Endothelial cell of umbilical vein (primary cell): ENCODE data around the gene PNPLA6. TPM values are rescaled to one million over a fixed set of nuclear protein-coding genes. Genes with fewer than 3 reads are reported as not detected.

ENCODE experiments used
- BruUV-seq: library from RNA; stranded (reverse); fragments of 400-500 nt; replicated peaks from 2 replicates; lab custom pipeline; 2021; lab: Mats Ljungman, UMichigan
- CTCF ChIA-PET: fragments of 300-600, 350-600 bp; sonication (Branson Sonifier 250); formaldehyde crosslinking; loops from one replicate; lab custom pipeline; 2021; ENCODE audit warnings: antibody characterized with exemption, inconsistent platforms; lab: Charles Lee
- POLR2A ChIA-PET: fragments of 300-600, 350-600 bp; sonication (Branson Sonifier 250); formaldehyde crosslinking; loops from one replicate; lab custom pipeline; 2021; ENCODE audit warnings: antibody characterized with exemption, inconsistent platforms; lab: Charles Lee
- DNase-seq: peaks from one replicate; pipeline ENCODE4 v3.0.0-alpha.2; 2011; ENCODE audit warnings: low read depth, low spot score
- FAIRE-seq: peaks from 2 replicates; lab custom pipeline; 2011; peaks lifted over from hg19 to GRCh38; lab: Jason Lieb, UNC
- H2AFZ ChIP-seq: 2 replicates; pipeline ENCODE4 v1.6.0; 2012; ENCODE audit warnings: low read depth, low read length, control low read depth, inconsistent platforms
- H3K27ac ChIP-seq: 2 replicates; pipeline ENCODE4 v1.5.1; 2011; ENCODE audit warnings: low read depth, mild to moderate bottlenecking, control low read depth, low read length, moderate library complexity; ENCODE audit not compliant: insufficient read depth
- H3K27me3 ChIP-seq, 2 experiments: 2 replicates each; pipeline versions ENCODE4 v1.6.0 to v1.6.1; 2011; ENCODE audit warnings: low read length in 2 of 2, mixed read lengths in 1 of 2; ENCODE audit not compliant: control insufficient read depth in 2 of 2, insufficient read depth in 2 of 2
- H3K36me3 ChIP-seq, 2 experiments: 2 replicates in 1 of 2; 3 replicates in 1 of 2; pipeline ENCODE4 v1.5.1; 2011; ENCODE audit warnings: low read length in 2 of 2, mild to moderate bottlenecking in 1 of 2, moderate library complexity in 1 of 2; ENCODE audit not compliant: control insufficient read depth in 2 of 2, insufficient read depth in 2 of 2; ENCODE audit errors: extremely low read depth in 1 of 2
- H3K4me1 ChIP-seq: 3 replicates; pipeline ENCODE4 v1.5.1; 2011; ENCODE audit warnings: mild to moderate bottlenecking, low read length; ENCODE audit not compliant: control insufficient read depth, insufficient read depth; ENCODE audit errors: extremely low read depth
- H3K4me2 ChIP-seq: 2 replicates; pipeline ENCODE4 v1.6.1; 2011; ENCODE audit warnings: low read length, control low read depth, mixed read lengths; ENCODE audit not compliant: insufficient read depth
- H3K4me3 ChIP-seq, 3 experiments: fragments of 200-600 bp in 1 of 3; sonication (generic), shearing (Covaris generic) in 1 of 3; replicated peaks in 1 of 3; 2 replicates each; pipeline ENCODE4 v1.5.1; 2011 to 2016; ENCODE audit warnings: control low read depth in 3 of 3, low read length in 3 of 3, mild to moderate bottlenecking in 2 of 3, inconsistent platforms in 1 of 3, low read depth in 1 of 3, moderate library complexity in 1 of 3; ENCODE audit not compliant: insufficient read depth in 1 of 3
- H3K79me2 ChIP-seq: 2 replicates; pipeline ENCODE4 v1.6.0; 2012; ENCODE audit warnings: low read length, inconsistent platforms; ENCODE audit not compliant: control insufficient read depth, insufficient read depth
- H3K9ac ChIP-seq: replicated peaks from 2 replicates; pipeline ENCODE3; 2011; ENCODE audit warnings: low read length, control low read depth; ENCODE audit not compliant: insufficient read depth; ENCODE audit errors: extremely low read depth
- H3K9me1 ChIP-seq: replicated peaks from 3 replicates; pipeline ENCODE4 v1.6.0; 2011; ENCODE audit warnings: mild to moderate bottlenecking, low read length; ENCODE audit not compliant: control insufficient read depth, insufficient read depth; ENCODE audit errors: extremely low read depth
- H3K9me3 ChIP-seq: replicated peaks from 2 replicates; pipeline ENCODE4 v1.5.1; 2012; ENCODE audit warnings: low read length, inconsistent platforms; ENCODE audit not compliant: control insufficient read depth, insufficient read depth
- H4K20me1 ChIP-seq: replicated peaks from 2 replicates; pipeline ENCODE3; 2011; ENCODE audit warnings: mild to moderate bottlenecking, low read length; ENCODE audit not compliant: control insufficient read depth, insufficient read depth; ENCODE audit errors: extremely low read depth
- CTCF ChIP-seq, 2 donors: IDR thresholded peaks; 1 replicate in 1 of 2; 2 replicates in 1 of 2; pipeline ENCODE4 v1.5.1; 2011; ENCODE audit warnings: low read length in 2 of 2, mild to moderate bottlenecking in 2 of 2, moderate library complexity in 2 of 2, control low read depth in 1 of 2, inconsistent platforms in 1 of 2, low read depth in 1 of 2; ENCODE audit not compliant: insufficient read depth in 1 of 2; ENCODE audit errors: extremely low read depth in 1 of 2
- EZH2 ChIP-seq: IDR thresholded peaks from 2 replicates; pipeline ENCODE4 v1.6.1; 2012; ENCODE audit warnings: borderline replicate concordance, low read depth, mild to moderate bottlenecking, moderate library complexity, low read length, inconsistent platforms; ENCODE audit not compliant: severe bottlenecking
- FOS ChIP-seq: IDR thresholded peaks from 2 replicates; pipeline ENCODE4 v1.6.1; 2011; ENCODE audit warnings: mild to moderate bottlenecking, low read length, moderate library complexity, borderline replicate concordance; ENCODE audit not compliant: insufficient read depth
- GATA2 ChIP-seq: IDR thresholded peaks from 2 replicates; pipeline ENCODE4 v1.7.0; 2011; ENCODE audit warnings: low read depth, mild to moderate bottlenecking, moderate library complexity, mixed read lengths, low read length; ENCODE audit not compliant: insufficient read length, insufficient read depth
- JUN ChIP-seq: IDR thresholded peaks from 2 replicates; pipeline ENCODE4 v1.6.1; 2011; ENCODE audit warnings: borderline replicate concordance, low read depth; ENCODE audit not compliant: insufficient read length, insufficient read depth
- MYC ChIP-seq: IDR thresholded peaks from one replicate; pipeline ENCODE4 v1.6.1; 2011; ENCODE audit warnings: mild to moderate bottlenecking, low read depth, low read length
- POLR2A ChIP-seq: IDR thresholded peaks from 2 replicates; pipeline ENCODE4 v1.6.1; 2012; ENCODE audit warnings: low read depth, mild to moderate bottlenecking, control low read depth, low read length
- POLR2AphosphoS5 ChIP-seq: IDR thresholded peaks from 2 replicates; pipeline ENCODE4 v1.6.1; 2012; ENCODE audit warnings: low read depth, mild to moderate bottlenecking, control low read depth, low read length, moderate library complexity; ENCODE audit not compliant: insufficient read depth
- dilution Hi-C: fragments of 300-500 bp; cut with MboI; formaldehyde crosslinking; loops from one replicate; pipeline ENCODE4 v1.15.0; 2019; ENCODE audit warnings: low sequenced_read_pairs; ENCODE audit not compliant: extremely low pct_ligation_motif_present
- intact Hi-C: fragments of 100-400 bp; cut with micrococcal nuclease; formaldehyde crosslinking; loops from one replicate; pipeline ENCODE4 v1.10.0; 2022
- polyA plus RNA-seq, 4 experiments: library from polyadenylated mRNA; depleted of rRNA in 3 of 4; stranded (reverse) in 3 of 4; unstranded in 1 of 4; fragments of >200 nt; gene quantifications; 2 replicates each; pipeline versions ENCODE4 v1.2.1 to v1.2.3, GENCODE V29; 2011 to 2012; ENCODE audit warnings: missing spikeins in 1 of 4
- total RNA-seq: library from RNA; stranded (reverse); gene quantifications from 2 replicates; pipeline ENCODE4 v1.2.3, GENCODE V29; 2021
- TF ChIP-seq, protein P1 (sequence below): IDR thresholded peaks from 2 replicates; pipeline ENCODE4 v1.6.1; 2011; ENCODE audit not compliant: insufficient read depth, insufficient read length

Gene PNPLA6
- total and polyA plus RNA-seq, 2 donors (not counting 3 experiments of a cell fraction or from before 2014, with no cell fraction given): 106 to 164 TPM

DNA sequence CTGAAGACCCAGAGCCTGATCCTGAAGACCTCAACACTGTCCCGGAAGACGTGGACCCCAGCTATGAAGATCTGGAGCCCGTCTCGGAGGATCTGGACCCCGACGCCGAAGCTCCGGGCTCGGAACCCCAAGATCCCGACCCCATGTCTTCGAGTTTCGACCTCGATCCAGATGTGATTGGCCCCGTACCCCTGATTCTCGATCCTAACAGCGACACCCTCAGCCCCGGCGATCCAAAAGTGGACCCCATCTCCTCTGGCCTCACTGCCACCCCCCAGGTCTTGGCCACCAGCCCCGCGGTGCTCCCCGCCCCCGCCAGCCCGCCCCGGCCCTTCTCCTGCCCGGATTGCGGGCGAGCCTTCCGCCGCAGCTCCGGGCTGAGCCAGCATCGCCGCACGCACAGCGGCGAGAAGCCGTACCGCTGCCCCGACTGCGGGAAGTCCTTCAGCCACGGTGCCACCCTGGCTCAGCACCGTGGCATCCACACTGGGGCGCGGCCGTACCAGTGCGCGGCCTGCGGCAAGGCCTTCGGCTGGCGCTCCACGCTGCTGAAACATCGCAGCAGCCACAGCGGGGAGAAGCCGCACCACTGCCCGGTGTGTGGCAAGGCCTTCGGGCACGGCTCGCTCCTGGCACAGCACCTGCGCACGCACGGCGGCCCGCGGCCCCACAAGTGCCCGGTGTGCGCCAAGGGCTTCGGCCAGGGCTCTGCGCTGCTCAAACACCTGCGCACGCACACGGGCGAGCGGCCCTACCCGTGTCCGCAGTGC is 16.0 kb upstream of the PNPLA6 start:
- dilution Hi-C loops (no loop called here), intact Hi-C loops (loop anchor here (5.0 kb wide), 1 partner anchor 32 kb away; the partner anchor contains the start of gene PEX11G)
- TF ChIP-seq CTCF (IDR thresholded peaks at IDR 0.05; ENCODE audit: extremely low read depth in 1 of 2, insufficient read depth in 1 of 2, low read depth in 1 of 2, low read length in 2 of 2) (no peak), POLR2AphosphoS5 (no peak), GATA2 (no peak), FOS (no peak), EZH2 (no peak), JUN (no peak), POLR2A (no peak), MYC (no peak)
- TF ChIP-seq, protein P1, sequence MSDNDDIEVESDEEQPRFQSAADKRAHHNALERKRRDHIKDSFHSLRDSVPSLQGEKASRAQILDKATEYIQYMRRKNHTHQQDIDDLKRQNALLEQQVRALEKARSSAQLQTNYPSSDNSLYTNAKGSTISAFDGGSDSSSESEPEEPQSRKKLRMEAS: no peak
- Histone ChIP-seq H3K27me3 (no peaks in the 10 kb centered on the region), H3K9ac (no peak overlapping the region), H3K9me1 (no peaks in the 10 kb centered on the region), H3K36me3 (peaks cover 0 to 11% of the 10 kb centered on the region in 2 experiments), H3K4me1 (peaks cover 28% of the 10 kb centered on the region), H3K27ac (no peak overlapping the region), H4K20me1 (no peaks in the 10 kb centered on the region), H3K9me3 (no peaks in the 10 kb centered on the region), H3K4me3 (no peak overlapping the region), H2AFZ (no peak overlapping the region), H3K4me2 (no peak overlapping the region), H3K79me2 (peaks cover 12% of the 10 kb centered on the region)
- ChIA-PET CTCF (interaction anchor here (1.0 kb wide), 1 partner anchor 13 kb away, joined by 4 read pairs; no protein-coding TSS in a partner anchor), POLR2A (no interaction called here)
- DNase-seq (no peak), FAIRE-seq (no peak)
- BruUV-seq: no TSS peak
